HCT116 (cell line): Measurements from ENCODE around the gene MRGPRX4. TPM values are rescaled to one million over a fixed set of nuclear protein-coding genes. Genes with fewer than 3 reads are reported as not detected.

Experiments
- ATAC-seq: fragments of 200-7000 bp; cut with Tn5 transposase; 2 replicates; pipeline ENCODE4 v1.9.1; 2020; ENCODE audit warnings: mild to moderate bottlenecking, moderate library complexity
- BruUV-seq: library from RNA; stranded (reverse); fragments of 400-500 nt; replicated peaks from 2 replicates; lab custom pipeline; 2021; lab: Mats Ljungman, UMichigan
- CTCF ChIA-PET: fragments of 300-600 bp; sonication (Branson Sonifier 250); formaldehyde crosslinking; loops from one replicate; lab custom pipeline; 2021; ENCODE audit warnings: antibody characterized with exemption; lab: Charles Lee
- POLR2A ChIA-PET: fragments of 300-600, 350-600 bp; sonication (Branson Sonifier 250); formaldehyde crosslinking; loops from one replicate; lab custom pipeline; 2021; ENCODE audit warnings: antibody characterized with exemption; lab: Charles Lee
- RAD21 ChIA-PET, 2 experiments: fragments of 300-600 bp; sonication (Branson Sonifier 250); formaldehyde crosslinking; loops; one replicate each; lab custom pipeline; 2023; ENCODE audit warnings: low total read pairs in 2 of 2; ENCODE audit not compliant: uncharacterized antibody in 2 of 2, unreplicated experiment in 2 of 2, low non-redundant PET in 1 of 2; lab: Charles Lee
- DNase-seq: peaks from one replicate; pipeline ENCODE4 v3.0.0-alpha.2; 2010; ENCODE audit warnings: low read depth, low spot score
- H2AFZ ChIP-seq: fragments of 200-600 bp; shearing (Covaris generic), sonication (generic); 2 replicates; pipeline ENCODE4 v1.6.1; 2017; ENCODE audit warnings: low read depth, mixed run types, mixed read lengths, antibody characterized with exemption, low read length; ENCODE audit not compliant: poor library complexity, severe bottlenecking
- H3K27ac ChIP-seq: 2 replicates; pipeline ENCODE4 v1.5.1; 2012; ENCODE audit warnings: low read depth, low read length
- H3K27me3 ChIP-seq: fragments of 200-600 bp; sonication (generic); 2 replicates; pipeline ENCODE4 v1.6.1; 2016; ENCODE audit warnings: mixed run types, low read length, mixed read lengths; ENCODE audit not compliant: insufficient read depth
- H3K36me3 ChIP-seq, 2 experiments: fragments of 200-500 bp in 1 of 2; fragments of 200-600 bp in 1 of 2; sonication (Bioruptor generic) in 1 of 2; sonication (generic) in 1 of 2; 2 replicates each; pipeline versions ENCODE4 v1.5.1 to v1.6.1; 2014 to 2016; ENCODE audit warnings: low read length in 2 of 2, inconsistent platforms in 1 of 2, mixed read lengths in 1 of 2, mixed run types in 1 of 2; ENCODE audit not compliant: insufficient read depth in 2 of 2, control insufficient read depth in 1 of 2
- H3K4me1 ChIP-seq, 2 experiments: fragments of 200-600 bp in 1 of 2; sonication (generic) in 1 of 2; 2 replicates each; pipeline versions ENCODE4 v1.5.1 to v1.6.1; 2012 to 2017; ENCODE audit warnings: low read length in 2 of 2, inconsistent platforms in 1 of 2, mild to moderate bottlenecking in 1 of 2, mixed read lengths in 1 of 2, mixed run types in 1 of 2, moderate library complexity in 1 of 2; ENCODE audit not compliant: insufficient read depth in 2 of 2, control insufficient read depth in 1 of 2
- H3K4me2 ChIP-seq: fragments of 200-600 bp; sonication (generic); 2 replicates; pipeline ENCODE4 v1.6.1; 2017; ENCODE audit warnings: mixed run types, low read length, mixed read lengths
- H3K4me3 ChIP-seq, 2 experiments: fragments of 200-600 bp in 1 of 2; sonication (generic) in 1 of 2; replicated peaks in 1 of 2; 2 replicates each; pipeline ENCODE4 v1.5.1; 2011 to 2016; ENCODE audit warnings: low read length in 2 of 2, control low read depth in 1 of 2, low read depth in 1 of 2, mild to moderate bottlenecking in 1 of 2, mixed read lengths in 1 of 2, mixed run types in 1 of 2
- H3K79me2 ChIP-seq: fragments of 200-600 bp; sonication (generic); 2 replicates; pipeline ENCODE4 v1.6.1; 2017; ENCODE audit warnings: mild to moderate bottlenecking, mixed run types, low read length, moderate library complexity, mixed read lengths; ENCODE audit not compliant: insufficient read depth
- H3K9ac ChIP-seq: fragments of 200-600 bp; sonication (generic); 2 replicates; pipeline ENCODE4 v1.6.1; 2016; ENCODE audit warnings: low read length, mixed read lengths
- H3K9me2 ChIP-seq: fragments of 200-600 bp; sonication (generic), shearing (Covaris generic); 2 replicates; pipeline ENCODE4 v1.6.1; 2017; ENCODE audit warnings: mixed run types, mild to moderate bottlenecking, moderate library complexity; ENCODE audit not compliant: insufficient read depth
- H3K9me3 ChIP-seq, 2 experiments: fragments of 200-500 bp in 1 of 2; fragments of 200-600 bp in 1 of 2; sonication (Bioruptor generic) in 1 of 2; sonication (generic) in 1 of 2; 2 replicates each; pipeline ENCODE4 v1.6.1; 2014 to 2017; ENCODE audit warnings: low read length in 2 of 2, mixed read lengths in 2 of 2, inconsistent platforms in 1 of 2, low read depth in 1 of 2, mild to moderate bottlenecking in 1 of 2, mixed run types in 1 of 2, moderate library complexity in 1 of 2; ENCODE audit not compliant: control insufficient read depth in 1 of 2, insufficient read depth in 1 of 2
- H4K20me1 ChIP-seq: fragments of 200-600 bp; sonication (generic), shearing (Covaris generic); 2 replicates; pipeline ENCODE4 v1.6.1; 2017; ENCODE audit warnings: mixed run types, mild to moderate bottlenecking, moderate library complexity; ENCODE audit not compliant: insufficient read depth
- CEBPB ChIP-seq: IDR thresholded peaks from 2 replicates; pipeline ENCODE4 v1.6.1; 2012; ENCODE audit warnings: low read depth
- ELF1 ChIP-seq: IDR thresholded peaks from 2 replicates; pipeline ENCODE4 v1.6.1; 2012; ENCODE audit warnings: low read depth, borderline replicate concordance
- POLR2A ChIP-seq: IDR thresholded peaks from 2 replicates; pipeline ENCODE4 v1.7.0; 2011; ENCODE audit warnings: borderline replicate concordance; ENCODE audit not compliant: insufficient read depth, insufficient read length; ENCODE audit errors: extremely low read depth
- REST ChIP-seq: IDR thresholded peaks from 2 replicates; pipeline ENCODE4 v1.6.1; 2012; ENCODE audit warnings: low read depth
- SP1 ChIP-seq: IDR thresholded peaks from 2 replicates; pipeline ENCODE4 v1.6.1; 2012; ENCODE audit warnings: low read depth
- SRF ChIP-seq: IDR thresholded peaks from 2 replicates; pipeline ENCODE4 v1.6.1; 2012; ENCODE audit warnings: low read depth
- TCF7L2 ChIP-seq: IDR thresholded peaks from 2 replicates; pipeline ENCODE4 v1.7.0; 2011; ENCODE audit warnings: borderline replicate concordance, inconsistent platforms; ENCODE audit not compliant: insufficient read depth, insufficient read length; ENCODE audit errors: extremely low read depth
- ZNF274 ChIP-seq: fragments of 200-500 bp; sonication (Bioruptor generic); IDR thresholded peaks from 2 replicates; pipeline ENCODE4 v1.6.1; 2014; ENCODE audit warnings: mild to moderate bottlenecking, low read depth, low read length, inconsistent platforms
- intact Hi-C: fragments of 100-400 bp; cut with micrococcal nuclease; formaldehyde crosslinking; loops from 2 replicates; pipeline ENCODE4 v1.10.0; 2022
- total RNA-seq: library from RNA; stranded (reverse); gene quantifications from one replicate; pipeline ENCODE4 v1.2.1, GENCODE V29; 2021; ENCODE audit not compliant: unreplicated experiment
- TF ChIP-seq, protein P1 (sequence below), 3 experiments: fragments of 200-600 bp in 1 of 3; sonication (generic) in 1 of 3; IDR thresholded peaks in 2 of 3; conservative IDR thresholded peaks in 1 of 3; 2 replicates each; pipeline ENCODE4 v1.5.1; 2012 to 2017; ENCODE audit warnings: low read depth in 2 of 3, low read length in 2 of 3, antibody characterized with exemption in 1 of 3, borderline replicate concordance in 1 of 3, control low read depth in 1 of 3, mild to moderate bottlenecking in 1 of 3, mixed read lengths in 1 of 3, mixed run types in 1 of 3, moderate library complexity in 1 of 3; ENCODE audit not compliant: insufficient read depth in 1 of 3

The MRGPRX4 gene
- total RNA-seq, 1 experiment from 2014 or later: not detected

GRCh38 chr11:18221274-18221876, 48.7 kb downstream of the MRGPRX4 start:
- no peak overlapping the region for H3K9ac ChIP-seq
- no peaks in the 10 kb centered on the region for H3K9me2 ChIP-seq
- no peak overlapping the region for H3K27ac ChIP-seq
- TF ChIP-seq, protein P1, sequence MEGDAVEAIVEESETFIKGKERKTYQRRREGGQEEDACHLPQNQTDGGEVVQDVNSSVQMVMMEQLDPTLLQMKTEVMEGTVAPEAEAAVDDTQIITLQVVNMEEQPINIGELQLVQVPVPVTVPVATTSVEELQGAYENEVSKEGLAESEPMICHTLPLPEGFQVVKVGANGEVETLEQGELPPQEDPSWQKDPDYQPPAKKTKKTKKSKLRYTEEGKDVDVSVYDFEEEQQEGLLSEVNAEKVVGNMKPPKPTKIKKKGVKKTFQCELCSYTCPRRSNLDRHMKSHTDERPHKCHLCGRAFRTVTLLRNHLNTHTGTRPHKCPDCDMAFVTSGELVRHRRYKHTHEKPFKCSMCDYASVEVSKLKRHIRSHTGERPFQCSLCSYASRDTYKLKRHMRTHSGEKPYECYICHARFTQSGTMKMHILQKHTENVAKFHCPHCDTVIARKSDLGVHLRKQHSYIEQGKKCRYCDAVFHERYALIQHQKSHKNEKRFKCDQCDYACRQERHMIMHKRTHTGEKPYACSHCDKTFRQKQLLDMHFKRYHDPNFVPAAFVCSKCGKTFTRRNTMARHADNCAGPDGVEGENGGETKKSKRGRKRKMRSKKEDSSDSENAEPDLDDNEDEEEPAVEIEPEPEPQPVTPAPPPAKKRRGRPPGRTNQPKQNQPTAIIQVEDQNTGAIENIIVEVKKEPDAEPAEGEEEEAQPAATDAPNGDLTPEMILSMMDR (IDR thresholded peaks at IDR 0.05 in 2 of 3, conservative IDR thresholded peaks at IDR 0.05 in 1 of 3; ENCODE audit: borderline replicate concordance in 1 of 3, insufficient read depth in 1 of 3, low read depth in 2 of 3, low read length in 2 of 3): no peak
- no peak for TF ChIP-seq SP1
- no peak for TF ChIP-seq TCF7L2
- no peak for TF ChIP-seq ZNF274
- no peak for TF ChIP-seq CEBPB
- no peak for TF ChIP-seq REST
- no peak for TF ChIP-seq ELF1
- TF ChIP-seq SRF: no peak
- no peak for TF ChIP-seq POLR2A
- intact Hi-C loops: no loop called here
- H3K4me1 ChIP-seq: no peaks in the 10 kb centered on the region
- no peaks in the 10 kb centered on the region for H4K20me1 ChIP-seq
- H3K27me3 ChIP-seq: no peaks in the 10 kb centered on the region; the same call in 1 of the 2 replicates
- ATAC-seq: no peak
- ChIA-PET POLR2A (no interaction called here), CTCF (no interaction called here), RAD21 (no interaction called here)
- no peaks in the 10 kb centered on the region for H3K36me3 ChIP-seq
- no peaks in the 10 kb centered on the region for H3K79me2 ChIP-seq
- no peak overlapping the region for H2AFZ ChIP-seq
- no peak overlapping the region for H3K4me2 ChIP-seq
- no peaks in the 10 kb centered on the region for H3K9me3 ChIP-seq
- DNase-seq: no peak
- BruUV-seq: no TSS peak
- H3K4me3 ChIP-seq: no peak overlapping the region
